ENCODE results near the gene TJP1. TPM values are rescaled to one million over a fixed set of nuclear protein-coding genes. Genes with fewer than 3 reads are reported as not detected.

TJP1 gene
- total RNA-seq, 1 donor from 2014 or later: 172 TPM

DNA sequence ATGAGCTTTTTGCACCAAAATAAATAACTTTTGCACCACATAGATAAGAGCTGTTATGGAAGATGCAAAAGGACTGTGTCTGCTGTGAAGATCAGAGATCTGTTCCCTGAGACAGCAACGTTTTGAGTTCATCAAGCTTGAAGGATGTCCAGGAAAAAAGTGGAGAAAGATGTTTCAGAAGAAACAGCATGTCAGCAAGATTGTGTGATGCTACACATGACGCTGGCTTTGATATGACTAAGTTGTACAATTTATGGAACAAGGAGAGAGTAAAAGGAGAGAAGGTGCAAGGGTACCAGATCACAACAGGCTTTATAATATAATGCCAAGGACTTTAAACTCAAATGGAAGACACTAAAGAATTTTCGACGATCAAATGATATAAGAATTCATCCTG, 16.6 kb downstream of the TJP1 start:
- H3K4me3 Mint-ChIP-seq (ENCODE audit: low read depth): no peak overlapping the region
- H3K4me1 Mint-ChIP-seq (ENCODE audit: low read depth): peaks cover 29% of the 10 kb centered on the region
- no peak for DNase-seq (ENCODE audit: low spot score, unreplicated experiment)
- peaks cover 7% of the 10 kb centered on the region for H3K36me3 Mint-ChIP-seq (ENCODE audit: insufficient read depth)
- no peaks in the 10 kb centered on the region for H3K9me3 Mint-ChIP-seq (ENCODE audit: low read depth)
- H3K27ac Mint-ChIP-seq: no peak overlapping the region
- H3K27me3 Mint-ChIP-seq: no peaks in the 10 kb centered on the region
- TF ChIP-seq, protein P1, sequence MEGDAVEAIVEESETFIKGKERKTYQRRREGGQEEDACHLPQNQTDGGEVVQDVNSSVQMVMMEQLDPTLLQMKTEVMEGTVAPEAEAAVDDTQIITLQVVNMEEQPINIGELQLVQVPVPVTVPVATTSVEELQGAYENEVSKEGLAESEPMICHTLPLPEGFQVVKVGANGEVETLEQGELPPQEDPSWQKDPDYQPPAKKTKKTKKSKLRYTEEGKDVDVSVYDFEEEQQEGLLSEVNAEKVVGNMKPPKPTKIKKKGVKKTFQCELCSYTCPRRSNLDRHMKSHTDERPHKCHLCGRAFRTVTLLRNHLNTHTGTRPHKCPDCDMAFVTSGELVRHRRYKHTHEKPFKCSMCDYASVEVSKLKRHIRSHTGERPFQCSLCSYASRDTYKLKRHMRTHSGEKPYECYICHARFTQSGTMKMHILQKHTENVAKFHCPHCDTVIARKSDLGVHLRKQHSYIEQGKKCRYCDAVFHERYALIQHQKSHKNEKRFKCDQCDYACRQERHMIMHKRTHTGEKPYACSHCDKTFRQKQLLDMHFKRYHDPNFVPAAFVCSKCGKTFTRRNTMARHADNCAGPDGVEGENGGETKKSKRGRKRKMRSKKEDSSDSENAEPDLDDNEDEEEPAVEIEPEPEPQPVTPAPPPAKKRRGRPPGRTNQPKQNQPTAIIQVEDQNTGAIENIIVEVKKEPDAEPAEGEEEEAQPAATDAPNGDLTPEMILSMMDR (IDR thresholded peaks at IDR 0.05; ENCODE audit: unreplicated experiment): no peak

DNA sequence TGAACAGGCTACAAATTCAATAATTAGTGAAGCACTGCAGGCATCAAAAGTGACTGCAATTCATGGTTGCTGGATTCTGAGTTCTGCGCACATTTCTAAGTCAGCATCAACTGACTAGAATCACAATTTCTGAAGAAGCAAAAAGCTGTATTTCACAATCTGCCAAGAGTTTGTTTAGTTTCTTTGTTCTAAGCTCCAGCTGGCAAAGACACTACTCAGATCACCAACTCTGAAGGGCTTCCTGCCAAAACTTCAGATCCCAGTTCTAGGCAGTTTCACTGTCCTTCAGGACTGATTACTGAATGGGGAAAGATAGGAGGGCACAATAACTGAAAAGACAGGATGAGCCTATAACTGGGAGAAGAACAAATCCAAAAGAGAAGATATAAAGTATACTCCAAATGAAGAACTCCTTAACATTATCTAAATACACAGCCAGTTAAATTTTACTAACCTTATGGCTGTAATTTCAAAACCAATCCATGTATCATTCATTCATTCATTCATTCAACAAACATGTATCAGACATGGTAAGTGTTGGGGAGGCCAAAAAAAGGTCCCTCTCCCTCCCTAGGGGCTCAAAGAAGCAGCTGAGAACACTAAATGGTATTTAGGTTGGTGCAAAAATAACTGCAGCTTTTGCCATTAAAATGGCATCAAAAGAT, 17.1 kb downstream of the TJP1 start:
- TF ChIP-seq, protein P1 (IDR thresholded peaks at IDR 0.05; ENCODE audit: unreplicated experiment): no peak
- peaks cover 8% of the 10 kb centered on the region for H3K36me3 Mint-ChIP-seq (ENCODE audit: insufficient read depth)
- peak overlapping the region; percentile 41 for H3K27ac Mint-ChIP-seq
- H3K9me3 Mint-ChIP-seq (ENCODE audit: low read depth): no peaks in the 10 kb centered on the region
- H3K4me1 Mint-ChIP-seq (ENCODE audit: low read depth): peaks cover 32% of the 10 kb centered on the region
- H3K4me3 Mint-ChIP-seq (ENCODE audit: low read depth): no peak overlapping the region
- H3K27me3 Mint-ChIP-seq: no peaks in the 10 kb centered on the region
- no peak for DNase-seq (ENCODE audit: low spot score, unreplicated experiment)

GRCh38 chr15:29802411-29802810, 19.9 kb downstream of the TJP1 start:
- Mint-ChIP-seq H3K27me3 (no peaks in the 10 kb centered on the region), H3K4me1 (ENCODE audit: low read depth) (peaks cover 36% of the 10 kb centered on the region), H3K27ac (peak overlapping the region; percentile 29), H3K36me3 (ENCODE audit: insufficient read depth) (peaks cover 25% of the 10 kb centered on the region), H3K9me3 (ENCODE audit: low read depth) (no peaks in the 10 kb centered on the region), H3K4me3 (ENCODE audit: low read depth) (no peak overlapping the region)
- DNase-seq (ENCODE audit: low spot score, unreplicated experiment): no peak
- TF ChIP-seq, protein P1 (IDR thresholded peaks at IDR 0.05; ENCODE audit: unreplicated experiment): no peak

GRCh38 chr15:29800491-29801366, 21.5 kb downstream of the TJP1 start:
- Mint-ChIP-seq H3K27me3 (no peaks in the 10 kb centered on the region), H3K36me3 (ENCODE audit: insufficient read depth) (peaks cover 40% of the 10 kb centered on the region), H3K4me1 (ENCODE audit: low read depth) (peaks cover 31% of the 10 kb centered on the region), H3K4me3 (ENCODE audit: low read depth) (no peak overlapping the region), H3K27ac (no peak overlapping the region), H3K9me3 (ENCODE audit: low read depth) (peaks cover 8% of the 10 kb centered on the region)
- no peak for DNase-seq (ENCODE audit: low spot score, unreplicated experiment)
- TF ChIP-seq, protein P1 (IDR thresholded peaks at IDR 0.05; ENCODE audit: unreplicated experiment): no peak

DNA sequence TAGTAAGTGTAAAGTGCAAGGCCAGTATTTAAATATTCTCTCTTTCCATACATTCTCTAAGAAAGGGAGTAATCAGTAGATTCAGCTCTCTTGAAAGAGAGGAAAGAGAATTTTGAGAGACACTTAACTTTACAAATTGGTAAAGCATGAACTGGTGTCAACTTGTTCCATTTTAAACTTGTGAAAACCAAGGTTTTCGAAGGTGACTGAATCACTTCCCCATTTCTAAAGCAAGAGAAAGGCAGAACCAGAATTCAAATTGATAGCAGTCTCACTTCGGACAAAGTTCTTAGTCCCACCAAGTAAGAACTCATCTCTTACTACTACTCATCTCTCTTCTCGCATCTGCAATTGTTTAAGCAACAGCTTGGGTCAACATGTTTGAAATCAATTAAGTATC, 22.4 kb downstream of the TJP1 start:
- no peak overlapping the region for H3K27ac Mint-ChIP-seq
- no peak for DNase-seq (ENCODE audit: low spot score, unreplicated experiment)
- H3K27me3 Mint-ChIP-seq: no peaks in the 10 kb centered on the region
- H3K4me3 Mint-ChIP-seq (ENCODE audit: low read depth): no peak overlapping the region
- H3K36me3 Mint-ChIP-seq (ENCODE audit: insufficient read depth): peaks cover 45% of the 10 kb centered on the region
- H3K9me3 Mint-ChIP-seq (ENCODE audit: low read depth): peaks cover 11% of the 10 kb centered on the region
- TF ChIP-seq, protein P1 (IDR thresholded peaks at IDR 0.05; ENCODE audit: unreplicated experiment): no peak
- peaks cover 28% of the 10 kb centered on the region for H3K4me1 Mint-ChIP-seq (ENCODE audit: low read depth)
